Measurements from ENCODE around the gene FLT3.
"Not testable (repeated sequence)": the region's sequence is repeated elsewhere in the genome, so short reads cannot be mapped to it uniquely, and the experiment has no call there.

FLT3 gene

DNA sequence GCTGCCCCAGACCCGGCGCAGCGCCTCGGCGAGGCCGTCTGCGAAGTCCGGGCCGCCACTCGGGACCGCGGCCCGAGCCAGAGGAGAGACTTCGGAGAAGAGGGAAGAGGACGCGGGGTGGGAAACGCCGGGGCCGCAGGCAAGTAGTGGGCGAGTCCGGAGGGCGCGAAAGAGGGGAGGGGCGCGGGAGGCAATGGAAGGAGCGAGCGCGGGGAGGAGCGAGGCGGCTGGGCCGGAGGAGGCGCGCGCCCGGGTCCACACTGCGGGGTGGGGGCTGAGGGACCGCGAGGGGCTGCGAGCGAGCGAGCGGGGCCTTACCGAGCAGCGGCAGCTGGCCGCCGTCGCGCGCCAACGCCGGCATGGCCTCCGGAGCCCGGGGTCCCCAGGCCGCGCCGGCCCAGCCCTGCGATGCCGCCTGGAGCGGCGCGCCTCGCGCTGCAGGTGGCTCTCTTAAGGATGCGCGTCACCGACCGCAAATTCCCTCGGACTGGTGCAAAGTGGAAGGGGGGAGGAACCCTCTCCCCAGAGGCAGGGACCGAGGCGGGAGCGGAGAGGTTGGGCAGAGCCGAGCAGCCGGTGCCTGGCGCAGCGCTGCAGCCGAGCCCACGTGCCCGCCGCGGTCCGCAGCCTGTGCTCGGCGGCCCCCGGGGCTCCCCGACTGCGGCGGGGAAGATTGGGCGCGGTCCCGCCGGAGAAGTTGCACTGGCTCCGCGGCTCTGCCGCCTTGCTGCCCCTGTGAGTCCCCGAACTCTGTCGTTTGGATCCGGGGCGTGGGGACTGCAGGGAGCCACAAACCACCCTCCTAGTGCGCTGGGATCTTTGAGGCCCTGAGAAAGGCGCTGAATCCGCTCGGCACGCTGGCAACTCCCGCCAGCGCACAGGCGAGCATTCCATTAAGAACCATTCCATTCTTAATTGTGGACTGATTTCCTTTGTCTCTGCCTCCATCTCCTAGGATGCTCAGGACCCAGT lies at the start of gene FLT3:
TSS of gene FLT3 (minus strand) at position 427 of the 972 bp plus-strand sequence. CDS start at position 361, 66 bp downstream.
- no peaks in the 10 kb centered on the region for H4K20me1 ChIP-seq (ENCODE audit: insufficient read depth, low read length)
- no peak within 1 kb of the TSS for H3K9ac ChIP-seq (ENCODE audit: low read length)
- no peaks in the 10 kb centered on the region for H3K36me3 ChIP-seq (replicated peaks; ENCODE audit: low read depth, low read length)
- no peaks in the 10 kb centered on the region for H3K79me2 ChIP-seq (ENCODE audit: low read length)
- peak within 1 kb of the TSS; percentile 59 for H3K4me2 ChIP-seq (ENCODE audit: low read length)
- TF ChIP-seq, protein P1, sequence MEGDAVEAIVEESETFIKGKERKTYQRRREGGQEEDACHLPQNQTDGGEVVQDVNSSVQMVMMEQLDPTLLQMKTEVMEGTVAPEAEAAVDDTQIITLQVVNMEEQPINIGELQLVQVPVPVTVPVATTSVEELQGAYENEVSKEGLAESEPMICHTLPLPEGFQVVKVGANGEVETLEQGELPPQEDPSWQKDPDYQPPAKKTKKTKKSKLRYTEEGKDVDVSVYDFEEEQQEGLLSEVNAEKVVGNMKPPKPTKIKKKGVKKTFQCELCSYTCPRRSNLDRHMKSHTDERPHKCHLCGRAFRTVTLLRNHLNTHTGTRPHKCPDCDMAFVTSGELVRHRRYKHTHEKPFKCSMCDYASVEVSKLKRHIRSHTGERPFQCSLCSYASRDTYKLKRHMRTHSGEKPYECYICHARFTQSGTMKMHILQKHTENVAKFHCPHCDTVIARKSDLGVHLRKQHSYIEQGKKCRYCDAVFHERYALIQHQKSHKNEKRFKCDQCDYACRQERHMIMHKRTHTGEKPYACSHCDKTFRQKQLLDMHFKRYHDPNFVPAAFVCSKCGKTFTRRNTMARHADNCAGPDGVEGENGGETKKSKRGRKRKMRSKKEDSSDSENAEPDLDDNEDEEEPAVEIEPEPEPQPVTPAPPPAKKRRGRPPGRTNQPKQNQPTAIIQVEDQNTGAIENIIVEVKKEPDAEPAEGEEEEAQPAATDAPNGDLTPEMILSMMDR (IDR thresholded peaks at IDR 0.05; ENCODE audit: low read depth, low read length): no peak
- no peak for TF ChIP-seq EZH2phosphoT487 (IDR thresholded peaks at IDR 0.05; ENCODE audit: low read depth)
- H3K4me3 ChIP-seq (ENCODE audit: low read length): peak within 1 kb of the TSS; percentile 66
- no peaks in the 10 kb centered on the region for H3K4me1 ChIP-seq (ENCODE audit: low read length)
- no peaks in the 10 kb centered on the region for H3K9me3 ChIP-seq (ENCODE audit: insufficient read depth, low read length)
- peaks cover 23% of the 10 kb centered on the region; the same call in 1 of the 2 replicates for H3K27me3 ChIP-seq (ENCODE audit: low read depth, low read length)
- H2AFZ ChIP-seq (ENCODE audit: low read depth, low read length): no peak within 1 kb of the TSS
- H3K27ac ChIP-seq (ENCODE audit: low read length): no peak within 1 kb of the TSS

DNA sequence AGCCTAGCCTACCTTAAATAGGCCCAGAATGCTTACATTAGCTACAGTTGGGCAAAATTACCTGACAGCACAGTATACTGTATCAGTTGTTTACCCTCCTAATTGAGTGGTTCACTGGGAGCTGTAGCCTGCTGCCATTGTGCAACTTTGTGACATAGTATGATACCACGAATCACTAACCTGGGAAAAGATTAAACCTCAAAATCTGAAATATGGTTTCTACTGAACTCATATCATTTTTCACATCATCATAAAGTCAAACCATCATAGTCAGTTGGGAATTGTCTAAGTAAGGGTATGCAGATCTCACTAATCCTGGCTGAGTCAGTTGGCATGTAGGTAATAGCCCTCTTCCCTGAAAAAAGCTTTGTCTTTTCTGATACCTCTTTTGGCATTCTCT lies 47.1 kb upstream of the FLT3 start:
- H3K9ac ChIP-seq (ENCODE audit: low read length): no peak overlapping the region
- H3K27ac ChIP-seq (ENCODE audit: low read length): no peak overlapping the region
- H4K20me1 ChIP-seq (ENCODE audit: insufficient read depth, low read length): peaks cover 88% of the 10 kb centered on the region
- H3K9me3 ChIP-seq (ENCODE audit: insufficient read depth, low read length): no peaks in the 10 kb centered on the region
- H3K27me3 ChIP-seq (ENCODE audit: low read depth, low read length): no peaks in the 10 kb centered on the region
- no peak for TF ChIP-seq EZH2phosphoT487 (IDR thresholded peaks at IDR 0.05; ENCODE audit: low read depth)
- TF ChIP-seq, protein P1 (IDR thresholded peaks at IDR 0.05; ENCODE audit: low read depth, low read length): no peak
- H3K36me3 ChIP-seq (replicated peaks; ENCODE audit: low read depth, low read length): peaks cover 17% of the 10 kb centered on the region
- no peak overlapping the region for H3K4me3 ChIP-seq (ENCODE audit: low read length)
- no peaks in the 10 kb centered on the region for H3K4me1 ChIP-seq (ENCODE audit: low read length)
- H3K4me2 ChIP-seq (ENCODE audit: low read length): no peak overlapping the region
- no peak overlapping the region for H2AFZ ChIP-seq (ENCODE audit: low read depth, low read length)
- peaks cover 98% of the 10 kb centered on the region for H3K79me2 ChIP-seq (ENCODE audit: low read length)

DNA sequence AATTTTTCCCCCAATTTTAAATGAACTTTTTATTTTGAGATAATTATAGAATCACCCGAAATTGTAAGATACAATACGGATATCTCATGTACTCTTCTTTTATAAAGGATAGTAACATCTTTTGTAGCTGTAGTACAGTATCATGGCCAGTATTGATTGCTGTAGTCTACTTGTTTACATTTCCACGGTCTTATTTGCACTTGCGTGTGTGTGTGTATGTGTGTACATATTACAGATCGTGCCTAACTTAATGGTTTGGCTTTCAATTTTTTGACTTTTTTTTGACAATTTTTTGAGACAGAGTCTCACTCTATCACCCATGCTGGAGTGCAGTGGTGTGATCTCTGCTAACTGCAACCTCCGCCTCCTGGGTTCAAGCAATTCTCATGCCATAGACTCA lies 44.7 kb upstream of the FLT3 start:
- Histone ChIP-seq H3K4me1 (ENCODE audit: low read length) (peaks cover 6% of the 10 kb centered on the region), H3K9ac (ENCODE audit: low read length) (no peak overlapping the region), H3K27me3 (ENCODE audit: low read depth, low read length) (no peaks in the 10 kb centered on the region), H3K79me2 (ENCODE audit: low read length) (peaks cover 100% of the 10 kb centered on the region), H3K4me3 (ENCODE audit: low read length) (no peak overlapping the region), H3K4me2 (ENCODE audit: low read length) (no peak overlapping the region), H2AFZ (ENCODE audit: low read depth, low read length) (no peak overlapping the region), H3K9me3 (ENCODE audit: insufficient read depth, low read length) (no peaks in the 10 kb centered on the region), H3K27ac (ENCODE audit: low read length) (no peak overlapping the region), H3K36me3 (replicated peaks; ENCODE audit: low read depth, low read length) (peaks cover 17% of the 10 kb centered on the region), H4K20me1 (ENCODE audit: insufficient read depth, low read length) (peaks cover 88% of the 10 kb centered on the region)
- TF ChIP-seq EZH2phosphoT487 (IDR thresholded peaks at IDR 0.05; ENCODE audit: low read depth): no peak
- TF ChIP-seq, protein P1 (IDR thresholded peaks at IDR 0.05; ENCODE audit: low read depth, low read length): no peak

DNA sequence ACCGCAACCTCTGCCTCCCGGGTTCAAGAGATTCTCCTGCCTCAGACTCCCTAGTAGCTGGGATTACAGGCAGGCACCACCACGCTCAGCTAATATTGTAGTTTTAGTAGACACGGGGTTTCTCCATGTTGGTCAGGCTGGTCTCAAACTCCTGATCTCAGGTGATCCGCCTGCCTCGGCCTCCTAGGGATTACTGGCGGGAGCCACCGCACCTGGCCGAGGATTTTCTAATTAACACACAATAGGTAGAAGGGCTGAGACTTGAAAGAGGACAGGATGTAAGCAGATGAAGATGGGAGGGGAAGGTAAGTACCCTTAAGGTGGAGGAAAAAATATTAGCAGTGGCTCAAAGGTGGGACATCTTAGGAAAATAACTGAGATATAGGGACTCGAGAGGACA lies 41.2 kb upstream of the FLT3 start:
- H3K27me3 ChIP-seq (ENCODE audit: low read depth, low read length); H3K27ac ChIP-seq (ENCODE audit: low read length); H3K4me3 ChIP-seq (ENCODE audit: low read length); H3K36me3 ChIP-seq (replicated peaks; ENCODE audit: low read depth, low read length); H2AFZ ChIP-seq (ENCODE audit: low read depth, low read length); H3K9me3 ChIP-seq (ENCODE audit: insufficient read depth, low read length); H3K9ac ChIP-seq (ENCODE audit: low read length); H3K4me2 ChIP-seq (ENCODE audit: low read length): not testable (repeated sequence)
- Histone ChIP-seq H3K4me1 (ENCODE audit: low read length) (peaks cover 15% of the 10 kb centered on the region), H3K79me2 (ENCODE audit: low read length) (peaks cover 94% of the 10 kb centered on the region), H4K20me1 (ENCODE audit: insufficient read depth, low read length) (peaks cover 62% of the 10 kb centered on the region)

Measured in OCI-LY3 (cell line).